ENCODE measurements around the gene DIDO1. TPM values are rescaled to one million over a fixed set of nuclear protein-coding genes. Genes with fewer than 3 reads are reported as not detected.

Gene DIDO1
- total RNA-seq, 2 experiments from 2014 or later: 65.1 to 70.6 TPM

DNA sequence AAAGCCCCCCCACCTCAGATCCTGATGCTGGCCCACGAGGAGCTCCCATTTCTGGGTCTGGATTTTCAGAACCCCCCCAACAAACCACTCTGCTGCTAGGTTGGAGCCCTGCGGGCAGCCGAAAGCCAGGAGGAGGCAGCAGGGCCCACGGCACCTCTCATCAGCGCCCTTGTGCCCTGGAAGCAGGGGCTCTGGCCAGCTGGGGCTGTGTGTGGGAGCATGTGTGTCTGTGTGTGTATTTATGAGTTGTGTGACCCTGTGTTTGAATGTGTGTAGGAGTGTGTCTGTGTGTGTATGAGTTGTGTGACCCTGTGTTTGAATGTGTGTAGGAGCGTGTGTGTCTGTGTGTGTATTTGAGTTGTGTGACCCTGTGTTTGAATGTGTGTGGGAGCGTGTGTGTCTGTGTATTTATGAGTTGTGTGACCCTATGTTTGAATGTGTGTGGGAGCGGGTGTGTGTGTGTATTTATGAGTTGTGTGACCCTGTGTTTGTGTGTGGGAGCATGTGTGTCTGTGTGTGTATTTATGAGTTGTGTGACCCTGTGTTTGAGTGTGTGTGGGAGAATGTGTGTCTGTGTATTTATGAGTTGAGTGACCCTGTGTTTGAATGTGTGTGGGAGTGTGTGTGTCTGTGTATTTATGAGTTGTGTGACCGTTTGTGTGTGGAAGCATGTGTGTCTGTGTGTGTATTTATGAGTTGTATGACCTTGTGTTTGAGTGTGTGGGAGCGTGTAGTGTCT, 45.1 kb upstream of the DIDO1 start:
- no TSS peak for BruUV-seq (replicated peaks)
- no peak for DNase-seq (ENCODE audit: low spot score)
- Histone ChIP-seq H3K4me2 (ENCODE audit: low read length) (no peak overlapping the region), H3K27ac (ENCODE audit: low read depth, low read length, poor library complexity, severe bottlenecking) (no peak overlapping the region), H3K4me3 (ENCODE audit: low read depth, low read length, poor library complexity, severe bottlenecking) (no peak overlapping the region), H2AFZ (ENCODE audit: low read length) (no peak overlapping the region), H3K36me3 (ENCODE audit: insufficient read depth, low read length) (no peaks in the 10 kb centered on the region), H3K9me2 (ENCODE audit: insufficient read depth, low read length) (no peaks in the 10 kb centered on the region), H3K79me2 (ENCODE audit: insufficient read depth, low read depth, low read length) (no peaks in the 10 kb centered on the region), H3K9me3 (ENCODE audit: low read length) (no peaks in the 10 kb centered on the region), H4K20me1 (ENCODE audit: insufficient read depth, low read length) (no peaks in the 10 kb centered on the region), H3K4me1 (ENCODE audit: insufficient read depth, low read length, poor library complexity, severe bottlenecking) (no peaks in the 10 kb centered on the region)
- POLR2A ChIA-PET: no interaction called here
- intact Hi-C loops (cut with micrococcal nuclease; ENCODE audit: unreplicated experiment): no loop called here
- TF ChIP-seq, protein P1, sequence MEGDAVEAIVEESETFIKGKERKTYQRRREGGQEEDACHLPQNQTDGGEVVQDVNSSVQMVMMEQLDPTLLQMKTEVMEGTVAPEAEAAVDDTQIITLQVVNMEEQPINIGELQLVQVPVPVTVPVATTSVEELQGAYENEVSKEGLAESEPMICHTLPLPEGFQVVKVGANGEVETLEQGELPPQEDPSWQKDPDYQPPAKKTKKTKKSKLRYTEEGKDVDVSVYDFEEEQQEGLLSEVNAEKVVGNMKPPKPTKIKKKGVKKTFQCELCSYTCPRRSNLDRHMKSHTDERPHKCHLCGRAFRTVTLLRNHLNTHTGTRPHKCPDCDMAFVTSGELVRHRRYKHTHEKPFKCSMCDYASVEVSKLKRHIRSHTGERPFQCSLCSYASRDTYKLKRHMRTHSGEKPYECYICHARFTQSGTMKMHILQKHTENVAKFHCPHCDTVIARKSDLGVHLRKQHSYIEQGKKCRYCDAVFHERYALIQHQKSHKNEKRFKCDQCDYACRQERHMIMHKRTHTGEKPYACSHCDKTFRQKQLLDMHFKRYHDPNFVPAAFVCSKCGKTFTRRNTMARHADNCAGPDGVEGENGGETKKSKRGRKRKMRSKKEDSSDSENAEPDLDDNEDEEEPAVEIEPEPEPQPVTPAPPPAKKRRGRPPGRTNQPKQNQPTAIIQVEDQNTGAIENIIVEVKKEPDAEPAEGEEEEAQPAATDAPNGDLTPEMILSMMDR (conservative IDR thresholded peaks at IDR 0.05; ENCODE audit: low read length): no peak
- no peak for TF ChIP-seq EZH2phosphoT487 (IDR thresholded peaks at IDR 0.05; ENCODE audit: borderline replicate concordance, low read depth, low read length)
- CTCF ChIA-PET (ENCODE audit: unreplicated experiment): no interaction called here

DNA sequence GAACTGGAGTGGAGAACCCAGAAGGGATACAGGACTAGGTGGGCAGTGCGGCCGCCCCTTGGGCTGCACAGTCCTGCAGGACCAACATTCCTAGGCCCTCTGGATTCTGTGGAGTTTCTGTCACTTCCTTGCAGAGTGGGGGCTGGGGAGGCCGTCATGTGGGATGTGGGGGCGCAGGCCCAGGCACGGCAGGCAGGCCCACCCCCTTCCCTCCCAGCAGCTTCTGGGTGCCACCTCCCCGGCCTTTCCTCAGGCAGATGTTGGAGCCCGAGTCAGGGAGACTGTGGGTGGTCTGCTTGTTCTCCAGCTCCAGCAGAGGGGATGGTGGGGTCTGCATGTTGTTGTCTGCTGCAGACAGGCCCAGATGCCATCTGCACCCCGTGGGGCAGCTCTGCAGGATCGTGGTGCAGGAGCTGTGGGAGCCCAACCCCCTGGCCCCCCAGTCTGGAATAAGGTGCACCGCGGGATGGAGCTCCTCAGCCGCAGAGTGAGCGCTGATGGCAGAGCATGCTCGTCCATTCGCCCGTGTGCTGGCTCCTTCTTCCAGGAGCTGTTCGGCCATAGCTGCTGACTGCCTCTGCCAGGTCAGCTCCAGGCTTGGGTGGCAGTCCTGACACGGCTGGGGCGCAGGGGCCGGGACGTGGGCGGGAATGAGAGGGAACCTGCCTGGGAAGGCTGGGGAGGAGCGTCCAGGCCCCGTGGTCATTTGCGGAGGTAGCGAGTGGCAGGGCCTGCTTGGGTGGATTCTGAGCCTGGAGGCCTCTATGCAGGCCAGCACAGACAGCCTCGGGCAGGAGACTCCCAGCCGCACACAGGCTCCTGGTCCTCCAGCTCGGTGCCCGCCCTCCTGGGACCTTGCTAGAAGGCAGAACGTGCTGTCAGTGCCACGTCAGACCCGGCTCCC, 44.3 kb upstream of the DIDO1 start:
- DNase-seq (ENCODE audit: low spot score): no peak
- CTCF ChIA-PET (ENCODE audit: unreplicated experiment): no interaction called here
- no peak overlapping the region for H2AFZ ChIP-seq (ENCODE audit: low read length)
- no peaks in the 10 kb centered on the region for H3K9me2 ChIP-seq (ENCODE audit: insufficient read depth, low read length)
- no peaks in the 10 kb centered on the region for H3K36me3 ChIP-seq (ENCODE audit: insufficient read depth, low read length)
- no peak overlapping the region for H3K27ac ChIP-seq (ENCODE audit: low read depth, low read length, poor library complexity, severe bottlenecking)
- POLR2A ChIA-PET: no interaction called here
- no peaks in the 10 kb centered on the region for H3K4me1 ChIP-seq (ENCODE audit: insufficient read depth, low read length, poor library complexity, severe bottlenecking)
- intact Hi-C loops (cut with micrococcal nuclease; ENCODE audit: unreplicated experiment): no loop called here
- BruUV-seq (replicated peaks): no TSS peak
- no peaks in the 10 kb centered on the region for H3K79me2 ChIP-seq (ENCODE audit: insufficient read depth, low read depth, low read length)
- H3K9me3 ChIP-seq (ENCODE audit: low read length): no peaks in the 10 kb centered on the region
- no peaks in the 10 kb centered on the region for H4K20me1 ChIP-seq (ENCODE audit: insufficient read depth, low read length)
- H3K4me3 ChIP-seq (ENCODE audit: low read depth, low read length, poor library complexity, severe bottlenecking): no peak overlapping the region
- H3K4me2 ChIP-seq (ENCODE audit: low read length): no peak overlapping the region
- TF ChIP-seq, protein P1 (conservative IDR thresholded peaks at IDR 0.05; ENCODE audit: low read length): no peak
- no peak for TF ChIP-seq EZH2phosphoT487 (IDR thresholded peaks at IDR 0.05; ENCODE audit: borderline replicate concordance, low read depth, low read length)

DNA sequence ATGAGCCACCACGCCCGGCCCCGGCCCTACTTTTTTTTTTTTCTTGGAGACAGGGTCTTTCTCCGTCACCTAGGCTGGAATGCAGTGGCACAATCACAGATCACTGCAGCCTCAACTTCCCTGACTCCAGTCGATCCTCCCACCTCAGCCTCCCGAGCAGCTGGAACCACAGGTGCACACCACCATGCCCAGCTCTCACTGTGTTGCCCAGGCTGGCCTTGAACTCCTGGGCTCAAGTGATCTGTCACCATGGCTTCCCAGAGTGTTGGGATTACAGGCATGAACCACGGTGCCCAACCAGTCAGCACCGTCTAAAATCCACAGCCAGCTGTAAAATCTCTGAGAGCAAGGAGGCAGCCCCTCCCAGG, 43.6 kb upstream of the DIDO1 start:
- DNase-seq (ENCODE audit: low spot score): no peak
- no TSS peak for BruUV-seq (replicated peaks)
- Histone ChIP-seq H3K27ac (ENCODE audit: low read depth, low read length, poor library complexity, severe bottlenecking) (no peak overlapping the region), H3K4me2 (ENCODE audit: low read length) (no peak overlapping the region), H3K9me3 (ENCODE audit: low read length) (no peaks in the 10 kb centered on the region), H3K36me3 (ENCODE audit: insufficient read depth, low read length) (no peaks in the 10 kb centered on the region), H3K4me3 (ENCODE audit: low read depth, low read length, poor library complexity, severe bottlenecking) (no peak overlapping the region), H2AFZ (ENCODE audit: low read length) (no peak overlapping the region), H3K79me2 (ENCODE audit: insufficient read depth, low read depth, low read length) (no peaks in the 10 kb centered on the region), H3K4me1 (ENCODE audit: insufficient read depth, low read length, poor library complexity, severe bottlenecking) (no peaks in the 10 kb centered on the region), H3K9me2 (ENCODE audit: insufficient read depth, low read length) (no peaks in the 10 kb centered on the region), H4K20me1 (ENCODE audit: insufficient read depth, low read length) (no peaks in the 10 kb centered on the region)
- ChIA-PET POLR2A (no interaction called here), CTCF (ENCODE audit: unreplicated experiment) (no interaction called here)
- intact Hi-C loops (cut with micrococcal nuclease; ENCODE audit: unreplicated experiment): no loop called here
- TF ChIP-seq EZH2phosphoT487 (IDR thresholded peaks at IDR 0.05; ENCODE audit: borderline replicate concordance, low read depth, low read length): no peak
- TF ChIP-seq, protein P1 (conservative IDR thresholded peaks at IDR 0.05; ENCODE audit: low read length): no peak
